Lung (tissue), 12 donors: ENCODE results near the gene PDCD5. TPM values are rescaled to one million over a fixed set of nuclear protein-coding genes. Genes with fewer than 3 reads are reported as not detected.

Experiments used
- ATAC-seq: fragments of 200-7000 bp; cut with Tn5 transposase; one replicate; pipeline ENCODE4 v1.9.1; 2020; ENCODE audit warnings: moderate number of reproducible peaks; ENCODE audit not compliant: insufficient read depth, low FRiP score
- DNase-seq, 3 donors: peaks; one replicate each; pipeline ENCODE4 v3.0.0-alpha.2; 2013 to 2017
- H3K27ac ChIP-seq, 2 donors: one replicate each; pipeline ENCODE4 v1.5.1; 2013; ENCODE audit warnings: mild to moderate bottlenecking in 2 of 2, moderate library complexity in 2 of 2, control low read depth in 1 of 2, inconsistent platforms in 1 of 2, low read depth in 1 of 2, low read length in 1 of 2
- H3K27me3 ChIP-seq, 3 donors: one replicate each; pipeline ENCODE4 v1.5.1; 2013; ENCODE audit warnings: low read length in 2 of 3; ENCODE audit not compliant: control insufficient read depth in 3 of 3, insufficient read depth in 3 of 3
- H3K36me3 ChIP-seq, 4 donors: one replicate each; pipeline ENCODE4 v1.5.1; 2013; ENCODE audit warnings: low read length in 4 of 4, mild to moderate bottlenecking in 1 of 4, moderate library complexity in 1 of 4; ENCODE audit not compliant: control insufficient read depth in 4 of 4, insufficient read depth in 4 of 4
- H3K4me1 ChIP-seq, 5 donors: one replicate each; pipeline ENCODE4 v1.5.1; 2013; ENCODE audit warnings: low read length in 5 of 5, mild to moderate bottlenecking in 2 of 5, moderate library complexity in 1 of 5; ENCODE audit not compliant: control insufficient read depth in 5 of 5, insufficient read depth in 5 of 5
- H3K4me3 ChIP-seq: one replicate; pipeline ENCODE4 v1.5.1; 2013; ENCODE audit warnings: mild to moderate bottlenecking, control low read depth, moderate library complexity
- H3K9ac ChIP-seq, 2 donors: one replicate each; pipeline ENCODE4 v1.5.1; 2013; ENCODE audit warnings: low read length in 2 of 2, control low read depth in 1 of 2; ENCODE audit not compliant: insufficient read depth in 1 of 2
- H3K9me3 ChIP-seq, 4 donors: one replicate each; pipeline ENCODE4 v1.5.1; 2013; ENCODE audit warnings: low read length in 3 of 4, mild to moderate bottlenecking in 1 of 4, moderate library complexity in 1 of 4; ENCODE audit not compliant: control insufficient read depth in 4 of 4, insufficient read depth in 3 of 4
- CTCF ChIP-seq: IDR thresholded peaks from 2 replicates; pipeline ENCODE4 v1.5.1; 2012; ENCODE audit warnings: mild to moderate bottlenecking; ENCODE audit errors: control extremely low read depth, extremely low read depth
- WGBS, 2 donors: extraction: QIAGEN DNeasy Blood & Tissue Kit; methylation state at CpG; one replicate each; pipeline ENCODE4 v1.1.7; 2013; 5-methylcytosine and 5-hydroxymethylcytosine counted together
- polyA plus RNA-seq, 2 donors: library from polyadenylated mRNA; stranded (reverse); fragments of 200-250 nt; gene quantifications; one replicate each; pipeline ENCODE4 v1.2.1, GENCODE V29; 2013
- total RNA-seq, 2 donors: library from RNA; depleted of rRNA in 1 of 2; stranded (reverse); fragments of >200 nt in 1 of 2; gene quantifications; one replicate each; pipeline ENCODE4 v1.2.1, GENCODE V29; 2014 to 2021
- donor health status: control.
- donor health status: control.
- donor health status: Bipolar disorder and iron deficiency.
- donor health status: healthy.
- donor health status: DM: yes; HTN: yes; CAD: no.

PDCD5 gene
- total and polyA plus RNA-seq, 4 donors = 38.6 to 147 (median 87.0) TPM

GRCh38 chr19:32605544-32605943 is 24.6 kb downstream of the PDCD5 start:
- H3K4me3 ChIP-seq = no peak overlapping the region
- H3K9me3 ChIP-seq = no peaks in the 10 kb centered on the region
- no peak overlapping the region for H3K9ac ChIP-seq
- no peak for DNase-seq
- no peak for TF ChIP-seq CTCF
- WGBS, 2 donors = 97 to 99% methylated on average over 20 to 21 of the region's 21 CpGs
- H3K36me3 ChIP-seq = peaks cover 15 to 39% (median 24%) of the 10 kb centered on the region in 4 donors
- H3K27me3 ChIP-seq = no peaks in the 10 kb centered on the region
- H3K27ac ChIP-seq = no peak overlapping the region
- no peaks in the 10 kb centered on the region for H3K4me1 ChIP-seq
- ATAC-seq = no peak

GRCh38 chr19:32606289-32606688 is 25.3 kb downstream of the PDCD5 start:
- TF ChIP-seq CTCF = no peak
- 89 to 94% methylated on average over 15 of the region's 15 CpGs for WGBS, 2 donors
- Histone ChIP-seq H3K27ac (no peak overlapping the region), H3K36me3 (peaks cover 15 to 40% (median 23%) of the 10 kb centered on the region in 4 donors), H3K9ac (no peak overlapping the region), H3K27me3 (no peaks in the 10 kb centered on the region), H3K4me3 (no peak overlapping the region), H3K4me1 (no peaks in the 10 kb centered on the region), H3K9me3 (no peaks in the 10 kb centered on the region)
- no peak for DNase-seq
- ATAC-seq = no peak

GRCh38 chr19:32607479-32607878 is 26.5 kb downstream of the PDCD5 start:
- ATAC-seq = no peak
- H3K27me3 ChIP-seq = no peaks in the 10 kb centered on the region
- 97 to 98% methylated on average over 20 of the region's 20 CpGs for WGBS, 2 donors
- H3K4me3 ChIP-seq = no peak overlapping the region
- H3K36me3 ChIP-seq = peaks cover 23 to 37% (median 27%) of the 10 kb centered on the region in 4 donors
- H3K9me3 ChIP-seq = no peaks in the 10 kb centered on the region
- H3K27ac ChIP-seq = no peak overlapping the region
- no peak for TF ChIP-seq CTCF
- no peak overlapping the region for H3K9ac ChIP-seq
- DNase-seq = no peak
- H3K4me1 ChIP-seq = no peaks in the 10 kb centered on the region

- peaks cover 29 to 36% (median 35%) of the 10 kb centered on the region in 4 donors for H3K36me3 ChIP-seq
These were observed 30.2 kb downstream of the PDCD5 start for GRCh38 chr19:32611161-32611560.

More at GRCh38 chr19:32611161-32611560, 30.2 kb downstream of the PDCD5 start:
- ATAC-seq (no peak), DNase-seq (no peak)
- H3K9me3 ChIP-seq = peaks cover 0 to 3% (median 0%) of the 10 kb centered on the region in 4 donors
- WGBS, 2 donors = 94 to 97% methylated on average over 5 of the region's 5 CpGs
- TF ChIP-seq CTCF = no peak
- no peak overlapping the region for H3K27ac ChIP-seq
- H3K4me1 ChIP-seq = no peaks in the 10 kb centered on the region
- H3K9ac ChIP-seq = no peak overlapping the region
- H3K4me3 ChIP-seq = no peak overlapping the region
- no peaks in the 10 kb centered on the region for H3K27me3 ChIP-seq
